GM18499 (cell line): Measurements from ENCODE around the gene IL31RA.
"Not testable (repeated sequence)": the region's sequence is repeated elsewhere in the genome, so short reads cannot be mapped to it uniquely, and the experiment has no call there.

Experiments
- ATAC-seq: cut with Tn5 transposase; IDR thresholded peaks from one replicate; pipeline ENCODE4 v1.9.1; 2021; ENCODE audit warnings: moderate number of reproducible peaks; ENCODE audit not compliant: insufficient read depth, unreplicated experiment

The IL31RA gene

DNA sequence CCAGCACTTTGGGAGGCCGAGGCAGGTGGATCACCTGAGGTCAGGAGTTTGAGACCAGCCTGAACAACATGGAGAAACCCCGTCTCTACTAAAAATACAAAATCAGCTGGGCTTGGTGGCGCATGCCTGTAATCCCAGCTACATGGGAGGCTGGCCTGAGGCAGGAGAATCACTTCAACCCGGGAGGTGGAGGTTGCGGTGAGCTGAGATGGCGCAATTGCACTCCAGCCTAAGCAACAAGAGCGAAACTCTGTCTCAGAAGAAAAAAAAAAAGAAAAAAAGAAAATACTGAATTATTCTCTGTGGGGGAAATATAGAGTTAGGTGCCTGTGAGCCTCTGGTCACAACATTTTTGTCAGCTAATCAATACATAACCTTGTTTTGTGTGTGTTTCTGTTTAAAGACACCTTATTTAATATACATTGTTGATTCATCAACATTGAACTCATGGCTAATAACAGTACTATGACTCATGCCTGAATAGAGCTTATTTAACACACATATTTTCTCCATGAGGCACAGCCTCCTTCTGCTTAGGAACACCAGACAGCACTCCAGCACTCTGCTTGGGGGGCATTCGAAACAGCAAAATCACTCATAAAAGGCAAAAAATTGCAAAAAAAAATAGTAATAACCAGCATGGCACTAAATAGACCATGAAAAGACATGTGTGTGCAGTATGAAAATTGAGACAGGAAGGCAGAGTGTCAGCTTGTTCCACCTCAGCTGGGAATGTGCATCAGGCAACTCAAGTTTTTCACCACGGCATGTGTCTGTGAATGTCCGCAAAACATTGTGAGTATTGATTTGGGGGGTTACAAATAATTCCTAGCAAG is at the start of gene IL31RA:
IL31RA (plus strand) TSS at position 519 of the 836 bp plus-strand sequence; CDS start at position 733, 214 bp downstream.
- ATAC-seq = no peak

- not testable (repeated sequence) for ATAC-seq
Measured at GRCh38 chr5:55808814-55809213, 42.3 kb upstream of the IL31RA start.

- ATAC-seq = not testable (repeated sequence)
Measured at GRCh38 chr5:55815939-55816338, 35.2 kb upstream of the IL31RA start.

- no peak for ATAC-seq
Measured at GRCh38 chr5:55816342-55816741, 34.8 kb upstream of the IL31RA start.

DNA sequence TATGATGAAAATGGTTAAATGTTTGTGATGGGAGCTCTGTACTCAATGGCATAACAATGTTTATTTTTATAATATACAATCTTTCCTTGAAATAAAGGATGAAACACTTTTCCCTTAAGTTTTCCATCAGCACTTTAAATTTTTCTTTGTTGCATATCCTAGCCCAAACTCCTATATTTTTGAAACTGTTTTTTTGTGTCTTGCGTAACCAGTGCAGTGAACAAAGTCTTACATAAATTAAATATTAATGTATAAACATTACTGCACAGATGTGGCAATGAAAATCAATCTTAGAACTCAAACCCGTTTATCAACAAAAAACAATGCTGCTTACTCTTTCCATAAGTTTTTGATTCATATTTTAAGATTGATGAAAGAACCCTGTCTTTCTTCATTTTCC is 34.1 kb upstream of the IL31RA start:
- no peak for ATAC-seq

DNA sequence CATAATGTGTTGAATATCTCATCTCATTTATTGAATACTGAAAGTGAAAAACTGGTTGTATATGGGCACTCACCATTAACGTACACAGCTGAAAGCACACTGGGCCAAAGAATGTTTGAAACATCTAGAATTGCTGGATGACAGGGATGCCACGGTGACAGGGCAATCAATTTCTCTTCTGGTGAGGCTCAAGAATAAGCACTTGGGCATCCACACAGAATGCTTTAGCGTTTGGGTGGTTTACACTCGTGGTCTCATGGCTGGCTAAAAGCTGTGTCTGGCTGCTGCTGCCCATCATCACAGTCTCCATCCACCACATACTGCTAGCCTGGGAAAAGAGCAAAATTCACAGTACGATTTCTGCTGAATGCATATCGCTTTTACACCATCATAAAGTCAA is 30.7 kb upstream of the IL31RA start:
- ATAC-seq = no peak

- no peak for ATAC-seq
Measured at GRCh38 chr5:55821731-55822512, 29.2 kb upstream of the IL31RA start.

DNA sequence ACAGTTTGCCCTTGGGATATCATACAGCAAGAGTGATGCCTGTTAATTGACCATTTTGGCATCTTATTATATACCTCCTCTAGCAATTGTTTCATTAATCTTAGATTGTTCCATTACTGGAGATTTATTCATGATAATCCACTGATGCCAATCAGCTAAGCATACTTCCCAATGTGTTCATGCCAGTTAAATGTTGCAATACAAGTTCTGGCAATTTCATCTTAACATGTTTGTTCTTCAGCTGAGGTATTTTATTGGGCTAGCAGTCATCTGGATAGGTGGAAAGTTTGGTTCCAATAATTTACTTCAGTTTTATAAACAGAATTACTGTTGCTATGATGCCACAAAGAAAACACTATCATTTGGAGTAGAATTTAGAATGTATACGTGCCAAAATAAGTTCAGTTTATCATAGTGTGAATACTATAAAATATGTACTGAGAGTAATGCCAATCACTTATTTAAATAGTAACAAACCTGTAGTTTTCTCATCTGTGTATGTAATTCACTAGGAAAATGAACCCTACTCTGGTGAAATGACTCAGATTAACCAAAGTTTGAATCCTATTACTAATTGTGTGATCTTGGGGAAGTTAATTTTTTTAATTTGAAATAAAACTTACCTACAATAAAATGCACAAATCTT is 27.9 kb upstream of the IL31RA start:
- ATAC-seq = no peak

- ATAC-seq = no peak
Measured at GRCh38 chr5:55829956-55830355, 21.2 kb upstream of the IL31RA start.

- ATAC-seq = no peak
Measured at GRCh38 chr5:55832446-55832845, 18.7 kb upstream of the IL31RA start.

GRCh38 chr5:55836191-55836590 is 15.0 kb upstream of the IL31RA start:
- ATAC-seq = no peak

GRCh38 chr5:55841976-55842375 is 9.2 kb upstream of the IL31RA start:
- no peak for ATAC-seq

DNA sequence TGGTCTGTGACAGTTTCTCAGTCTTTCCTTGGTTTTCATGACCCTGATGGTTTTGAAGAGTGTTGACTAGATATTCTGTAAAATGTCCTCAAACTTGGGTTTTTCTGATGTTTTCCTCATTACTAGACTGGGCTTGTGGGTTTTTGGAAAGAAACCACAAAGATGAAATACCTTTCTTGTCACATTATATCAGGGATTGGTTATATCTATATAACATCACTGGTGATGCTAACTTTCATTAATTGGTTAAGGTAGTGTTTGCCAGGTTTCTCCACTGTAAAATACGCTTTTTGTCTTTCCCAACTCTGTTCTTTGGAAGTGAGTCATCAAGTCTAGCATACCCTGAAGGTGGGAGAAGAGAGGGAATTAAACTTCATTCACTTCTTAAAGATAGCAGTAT is 3.3 kb upstream of the IL31RA start:
- ATAC-seq = no peak

GRCh38 chr5:55848783-55849182 is 2.4 kb upstream of the IL31RA start:
- ATAC-seq = no peak

DNA sequence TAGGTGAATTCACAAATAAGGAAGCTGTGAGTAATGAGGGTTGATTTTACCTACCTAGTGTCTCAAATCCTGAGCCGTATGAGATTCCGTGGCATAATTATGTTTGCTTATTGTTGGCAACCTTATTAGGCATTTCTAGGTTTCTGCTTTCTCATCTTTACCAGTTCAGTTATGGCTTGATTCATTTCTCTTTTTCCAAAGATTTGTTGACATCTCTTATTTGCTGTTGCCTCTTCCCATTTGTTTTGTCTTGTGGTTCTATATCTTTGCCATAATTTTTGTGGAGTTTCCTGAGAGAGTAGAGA is 470 bp downstream of the IL31RA start:
- ATAC-seq = no peak

DNA sequence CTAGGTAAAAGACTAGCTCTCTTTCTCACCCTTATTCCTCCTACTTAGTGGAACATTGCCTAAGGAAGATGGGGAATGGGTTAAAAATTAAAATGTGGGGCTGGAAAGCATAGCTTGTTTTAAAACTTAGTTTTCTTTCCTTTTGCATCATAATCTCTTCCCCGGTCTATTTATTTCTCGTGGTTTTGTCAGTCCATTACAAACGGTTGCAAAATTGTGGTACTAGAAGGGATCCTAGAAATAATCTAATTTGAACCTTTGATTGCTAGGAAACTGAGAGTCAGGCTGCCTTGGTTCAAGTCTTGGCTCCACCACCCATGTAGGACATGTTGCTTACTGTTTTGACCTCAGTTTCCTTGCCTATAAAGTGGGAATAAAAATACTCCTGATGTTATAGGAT is 1.3 kb downstream of the IL31RA start:
- ATAC-seq = no peak

DNA sequence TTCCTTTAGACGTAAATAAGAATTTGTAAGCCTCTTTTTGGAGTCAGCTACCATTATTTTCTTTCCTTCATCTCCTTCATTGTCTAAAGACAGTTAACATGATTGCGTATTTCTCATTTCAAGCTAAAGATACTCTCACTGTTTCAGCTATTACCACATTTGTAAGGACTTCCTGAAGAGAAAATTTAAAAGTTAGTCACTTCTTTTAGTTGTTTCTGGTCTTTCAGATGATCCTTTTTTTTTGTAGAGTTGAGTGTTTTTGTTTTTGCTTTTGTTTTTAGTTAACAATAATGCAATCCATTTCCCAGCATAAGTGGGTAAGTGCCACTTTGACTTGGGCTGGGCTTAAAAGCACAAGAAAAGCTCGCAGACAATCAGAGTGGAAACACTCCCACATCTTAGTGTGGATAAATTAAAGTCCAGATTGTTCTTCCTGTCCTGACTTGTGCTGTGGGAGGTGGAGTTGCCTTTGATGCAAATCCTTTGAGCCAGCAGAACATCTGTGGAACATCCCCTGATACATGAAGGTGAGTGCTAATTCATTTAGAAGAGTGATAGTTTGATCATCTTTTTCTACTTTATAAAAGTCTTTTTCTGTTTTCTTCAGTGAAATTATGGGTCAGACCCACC is 2.0 kb downstream of the IL31RA start:
- no peak for ATAC-seq

DNA sequence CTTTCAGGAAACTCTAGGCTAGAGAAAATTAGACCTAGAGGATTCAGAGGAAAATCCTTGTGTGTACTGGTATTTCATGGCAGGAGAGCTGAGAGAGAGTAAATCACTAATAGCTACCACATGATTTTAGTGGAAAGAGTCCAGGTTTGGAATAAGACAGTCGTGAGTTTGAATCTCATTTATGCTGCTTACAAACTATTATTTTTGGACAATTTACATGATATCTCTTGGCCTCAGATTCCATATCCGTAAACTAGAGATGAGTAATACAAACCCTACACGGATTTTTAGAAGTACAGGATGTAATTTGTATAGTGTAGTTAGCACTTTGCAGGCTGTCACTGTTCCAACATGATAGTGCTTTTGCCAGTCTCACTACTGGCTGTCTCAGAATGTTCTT is 2.7 kb downstream of the IL31RA start:
- no peak for ATAC-seq

DNA sequence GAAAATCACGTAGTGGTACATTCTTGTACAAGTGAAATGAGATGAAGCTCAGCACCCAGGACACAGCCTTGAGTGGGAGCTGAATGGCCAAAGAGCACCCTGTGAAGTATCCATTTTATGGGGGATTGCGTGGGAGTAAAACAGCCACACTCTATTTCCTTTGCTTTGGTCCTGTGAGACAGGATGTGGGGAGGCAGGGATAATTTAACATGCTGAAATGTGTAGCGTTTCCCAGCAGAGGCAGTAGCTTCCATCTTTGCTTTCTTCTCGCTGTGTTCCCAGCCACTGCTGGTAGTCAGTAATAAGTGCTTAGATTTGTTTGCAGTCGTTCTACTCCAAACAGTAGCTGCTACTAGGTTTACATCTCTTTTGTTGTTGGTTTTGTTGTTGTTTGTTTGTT is 4.4 kb downstream of the IL31RA start:
- no peak for ATAC-seq

GRCh38 chr5:55856516-55857246 is 5.5 kb downstream of the IL31RA start:
- no peak for ATAC-seq
